ENCODE results near the gene LMX1B.

LMX1B gene

DNA sequence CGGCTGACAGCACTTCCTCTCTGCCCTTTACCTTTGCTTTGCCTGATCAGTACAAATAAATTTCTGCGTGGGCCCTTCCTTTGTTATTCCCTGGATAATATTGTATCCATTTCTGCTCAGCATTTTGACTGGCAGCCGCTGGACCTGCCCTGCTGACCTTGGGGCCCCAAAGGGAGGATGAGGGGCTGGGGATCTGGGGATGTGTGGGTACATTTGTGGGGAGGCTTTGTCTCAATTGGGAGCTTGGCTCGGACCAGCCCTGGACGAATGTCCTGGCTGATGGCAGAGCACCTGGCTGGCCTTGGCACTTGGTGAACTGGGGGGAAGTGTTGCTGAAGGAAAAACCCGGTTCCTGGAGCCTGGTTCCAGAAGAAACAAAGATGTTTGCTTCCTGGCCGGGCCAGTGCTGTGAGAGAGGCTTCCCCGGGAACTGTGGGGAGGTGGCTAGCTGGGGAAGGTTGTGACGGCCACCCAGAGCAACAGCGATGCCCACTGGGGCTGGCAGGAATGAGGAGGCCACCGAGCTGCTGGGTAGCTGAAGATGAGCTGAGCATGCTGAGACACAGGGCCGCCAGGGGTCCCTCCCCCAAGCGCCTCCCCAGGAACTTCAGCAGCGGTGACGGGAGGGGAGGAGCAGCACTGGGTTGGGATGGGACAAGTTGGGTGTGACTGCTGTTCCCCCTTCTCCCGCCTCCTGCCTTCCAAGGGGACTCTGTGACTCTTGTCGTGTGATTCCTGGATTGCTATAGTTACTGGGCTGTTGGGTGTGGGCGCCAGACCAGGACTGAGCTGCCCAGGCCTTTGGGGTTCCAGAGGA lies 8.4 kb downstream of the LMX1B start:
- H3K36me3 ChIP-seq (ENCODE audit: control insufficient read depth in 4 of 4, insufficient read depth in 4 of 4, low read length in 3 of 4): no peaks in the 10 kb centered on the region
- peaks cover 8 to 100% (median 84%) of the 10 kb centered on the region in 5 experiments for H3K27me3 ChIP-seq (replicated peaks in 2 of 5; ENCODE audit: control insufficient read depth in 4 of 5, insufficient read depth in 5 of 5, low read length in 4 of 5)
- peaks cover 0 to 30% (median 16%) of the 10 kb centered on the region in 4 experiments for H3K4me1 ChIP-seq (ENCODE audit: control extremely low read depth in 1 of 4, control insufficient read depth in 4 of 4, insufficient read depth in 4 of 4, low read length in 3 of 4)
- no peak overlapping the region for H3K4me3 ChIP-seq (ENCODE audit: control insufficient read depth in 1 of 7, extremely low read depth in 1 of 7, insufficient read depth in 4 of 7, low read depth in 2 of 7, low read length in 6 of 7)
- DNase-seq: no peak
- peaks cover 0 to 3% (median under 1%) of the 10 kb centered on the region in 5 experiments for H3K9me3 ChIP-seq (ENCODE audit: control extremely low read depth in 1 of 5, control insufficient read depth in 4 of 5, insufficient read depth in 2 of 5, low read depth in 1 of 5, low read length in 4 of 5)
- POLR2A ChIA-PET: no interaction called here
- CTCF ChIA-PET: interaction anchor here (1.2 kb wide), 1 partner anchor 10 kb away, joined by 4 read pairs; no protein-coding TSS in a partner anchor
- H3K27ac ChIP-seq (ENCODE audit: insufficient read depth in 1 of 2, low read depth in 1 of 2, low read length in 2 of 2, poor library complexity in 1 of 2, severe bottlenecking in 2 of 2): no peak overlapping the region
- 9% methylated on average over 11 of the region's 18 CpGs for WGBS (ENCODE audit: insufficient coverage)

DNA sequence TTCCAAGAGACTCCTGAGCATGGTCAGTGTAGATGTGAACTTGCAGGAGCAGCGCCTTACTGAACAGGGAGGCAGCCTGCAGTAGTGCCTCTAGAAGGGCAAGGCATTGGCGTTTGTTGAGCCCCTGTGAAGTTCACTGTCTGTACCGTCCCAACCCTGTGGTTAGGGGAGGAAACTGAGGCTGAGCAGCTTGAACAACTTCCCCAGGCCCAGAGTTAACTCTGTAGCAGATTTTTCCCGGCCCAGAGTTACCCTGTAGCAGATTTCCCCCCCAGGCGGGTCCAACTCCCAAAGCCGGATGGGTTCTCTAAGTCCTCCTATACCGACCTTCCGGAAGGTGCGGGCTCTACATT lies 9.6 kb downstream of the LMX1B start:
- ChIA-PET POLR2A (no interaction called here), CTCF (no interaction called here)
- Histone ChIP-seq H3K27me3 (replicated peaks in 2 of 5; ENCODE audit: control insufficient read depth in 4 of 5, insufficient read depth in 5 of 5, low read length in 4 of 5) (peaks cover 8 to 100% (median 87%) of the 10 kb centered on the region in 5 experiments), H3K9me3 (ENCODE audit: control extremely low read depth in 1 of 5, control insufficient read depth in 4 of 5, insufficient read depth in 2 of 5, low read depth in 1 of 5, low read length in 4 of 5) (peaks cover 0 to 8% (median 6%) of the 10 kb centered on the region in 5 experiments), H3K27ac (ENCODE audit: insufficient read depth in 1 of 2, low read depth in 1 of 2, low read length in 2 of 2, poor library complexity in 1 of 2, severe bottlenecking in 2 of 2) (no peak overlapping the region), H3K36me3 (ENCODE audit: control insufficient read depth in 4 of 4, insufficient read depth in 4 of 4, low read length in 3 of 4) (no peaks in the 10 kb centered on the region), H3K4me3 (ENCODE audit: control insufficient read depth in 1 of 7, extremely low read depth in 1 of 7, insufficient read depth in 4 of 7, low read depth in 2 of 7, low read length in 6 of 7) (no peak overlapping the region), H3K4me1 (ENCODE audit: control extremely low read depth in 1 of 4, control insufficient read depth in 4 of 4, insufficient read depth in 4 of 4, low read length in 3 of 4) (peaks cover 0 to 26% (median 15%) of the 10 kb centered on the region in 4 experiments)
- no peak for DNase-seq
- WGBS (ENCODE audit: insufficient coverage): 16% methylated on average over 9 of the region's 9 CpGs

DNA sequence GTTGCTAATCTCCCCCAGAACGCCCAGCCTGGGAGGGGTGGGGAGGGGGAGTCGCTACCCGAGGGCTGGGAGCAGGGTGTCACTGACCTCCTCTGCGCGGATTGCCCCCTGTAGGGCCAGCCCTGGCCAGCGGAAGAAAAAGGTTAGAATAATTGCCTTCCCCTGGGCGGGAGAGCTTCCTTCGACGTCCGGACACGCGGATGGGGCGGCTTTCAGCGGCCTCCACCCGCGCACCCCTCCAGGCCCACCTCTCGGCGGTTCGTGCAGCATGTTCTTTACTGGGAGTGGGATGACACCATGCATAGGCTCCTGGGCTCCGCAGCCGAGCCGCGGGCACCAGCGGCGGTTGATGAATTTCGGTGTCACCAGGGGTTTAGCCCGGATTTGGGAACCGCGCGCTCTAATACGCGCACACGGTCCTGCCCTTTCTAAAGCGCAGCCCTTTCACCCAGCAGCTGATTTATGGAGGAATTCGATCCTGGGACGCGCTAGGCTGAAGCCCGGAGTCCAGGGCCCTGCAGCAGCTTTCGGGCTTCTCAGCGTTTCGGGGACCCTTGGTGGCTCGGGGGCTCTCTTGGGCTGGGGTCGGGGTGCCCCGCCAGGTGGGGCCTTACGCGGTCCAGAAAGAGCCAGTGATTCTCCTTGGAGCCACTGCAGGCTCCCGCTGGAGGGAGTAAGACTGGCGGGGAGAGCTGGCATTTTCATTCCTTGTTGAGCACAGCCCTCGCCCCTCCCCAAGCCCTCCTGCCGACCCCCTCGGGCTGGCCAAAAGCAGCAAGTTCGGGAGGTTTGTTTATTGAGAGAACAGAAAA lies 10.1 kb downstream of the LMX1B start:
- WGBS (ENCODE audit: insufficient coverage): 4% methylated on average over 39 of the region's 52 CpGs
- Histone ChIP-seq H3K36me3 (ENCODE audit: control insufficient read depth in 4 of 4, insufficient read depth in 4 of 4, low read length in 3 of 4) (no peaks in the 10 kb centered on the region), H3K27ac (ENCODE audit: insufficient read depth in 1 of 2, low read depth in 1 of 2, low read length in 2 of 2, poor library complexity in 1 of 2, severe bottlenecking in 2 of 2) (no peak overlapping the region), H3K9me3 (ENCODE audit: control extremely low read depth in 1 of 5, control insufficient read depth in 4 of 5, insufficient read depth in 2 of 5, low read depth in 1 of 5, low read length in 4 of 5) (peaks cover 0 to 8% (median 6%) of the 10 kb centered on the region in 5 experiments), H3K4me3 (ENCODE audit: control insufficient read depth in 1 of 7, extremely low read depth in 1 of 7, insufficient read depth in 4 of 7, low read depth in 2 of 7, low read length in 6 of 7) (no peak overlapping the region), H3K27me3 (replicated peaks in 2 of 5; ENCODE audit: control insufficient read depth in 4 of 5, insufficient read depth in 5 of 5, low read length in 4 of 5) (peaks cover 8 to 100% (median 86%) of the 10 kb centered on the region in 5 experiments), H3K4me1 (ENCODE audit: control extremely low read depth in 1 of 4, control insufficient read depth in 4 of 4, insufficient read depth in 4 of 4, low read length in 3 of 4) (peaks cover 0 to 20% (median 12%) of the 10 kb centered on the region in 4 experiments)
- CTCF ChIA-PET: no interaction called here
- DNase-seq: no peak
- POLR2A ChIA-PET: no interaction called here

DNA sequence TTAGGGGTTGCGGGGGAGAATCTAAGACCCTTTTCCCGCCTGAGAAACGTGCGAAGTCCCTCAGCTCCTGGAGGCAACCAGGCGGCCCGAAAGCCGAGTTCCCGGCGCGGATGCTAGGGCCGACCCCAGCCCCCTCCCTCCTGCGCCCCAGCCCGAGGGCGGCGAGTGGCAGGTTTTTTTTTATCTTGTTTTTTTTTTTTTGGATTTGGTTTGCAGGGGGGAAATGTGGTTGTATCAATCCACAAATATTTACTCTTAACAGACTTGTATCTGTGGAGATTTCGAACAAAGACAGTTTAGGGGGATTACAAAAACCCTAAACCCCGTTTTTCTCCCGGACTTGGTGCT lies 10.7 kb downstream of the LMX1B start:
- DNase-seq: no peak
- Histone ChIP-seq H3K27ac (ENCODE audit: insufficient read depth in 1 of 2, low read depth in 1 of 2, low read length in 2 of 2, poor library complexity in 1 of 2, severe bottlenecking in 2 of 2) (no peak overlapping the region), H3K4me3 (ENCODE audit: control insufficient read depth in 1 of 7, extremely low read depth in 1 of 7, insufficient read depth in 4 of 7, low read depth in 2 of 7, low read length in 6 of 7) (no peak overlapping the region), H3K4me1 (ENCODE audit: control extremely low read depth in 1 of 4, control insufficient read depth in 4 of 4, insufficient read depth in 4 of 4, low read length in 3 of 4) (peaks cover 0 to 18% (median 11%) of the 10 kb centered on the region in 4 experiments), H3K36me3 (ENCODE audit: control insufficient read depth in 4 of 4, insufficient read depth in 4 of 4, low read length in 3 of 4) (no peaks in the 10 kb centered on the region), H3K9me3 (ENCODE audit: control extremely low read depth in 1 of 5, control insufficient read depth in 4 of 5, insufficient read depth in 2 of 5, low read depth in 1 of 5, low read length in 4 of 5) (peaks cover 0 to 8% (median 6%) of the 10 kb centered on the region in 5 experiments), H3K27me3 (replicated peaks in 2 of 5; ENCODE audit: control insufficient read depth in 4 of 5, insufficient read depth in 5 of 5, low read length in 4 of 5) (peaks cover 11 to 100% (median 86%) of the 10 kb centered on the region in 5 experiments)
- WGBS (ENCODE audit: insufficient coverage): 27% methylated on average over 3 of the region's 18 CpGs
- CTCF ChIA-PET: no interaction called here
- POLR2A ChIA-PET: no interaction called here

DNA sequence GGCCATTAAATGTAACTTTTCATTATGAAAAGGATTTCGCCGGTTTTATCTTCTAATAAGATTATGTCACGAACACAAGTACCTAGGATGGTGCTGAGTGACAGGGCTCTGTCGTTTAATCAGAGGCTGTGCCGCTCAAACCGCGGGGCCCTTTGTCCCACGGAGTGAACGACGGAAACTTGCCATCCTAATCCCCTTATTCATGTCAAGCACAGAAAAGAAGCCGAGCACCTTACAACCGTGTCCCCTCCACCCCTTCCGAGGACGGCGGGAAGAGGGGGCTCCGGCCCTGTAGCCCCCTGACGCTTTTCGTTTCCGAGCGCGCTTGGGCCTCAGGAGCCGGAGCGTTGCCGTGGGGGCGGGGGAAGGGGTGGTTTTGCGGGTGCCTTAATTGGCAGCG lies 11.2 kb downstream of the LMX1B start:
- H3K4me1 ChIP-seq (ENCODE audit: control extremely low read depth in 1 of 4, control insufficient read depth in 4 of 4, insufficient read depth in 4 of 4, low read length in 3 of 4): peaks cover 0 to 18% (median 11%) of the 10 kb centered on the region in 4 experiments
- no peaks in the 10 kb centered on the region for H3K36me3 ChIP-seq (ENCODE audit: control insufficient read depth in 4 of 4, insufficient read depth in 4 of 4, low read length in 3 of 4)
- no peak overlapping the region for H3K27ac ChIP-seq (ENCODE audit: insufficient read depth in 1 of 2, low read depth in 1 of 2, low read length in 2 of 2, poor library complexity in 1 of 2, severe bottlenecking in 2 of 2)
- 12% methylated on average over 19 of the region's 27 CpGs for WGBS (ENCODE audit: insufficient coverage)
- H3K27me3 ChIP-seq (replicated peaks in 2 of 5; ENCODE audit: control insufficient read depth in 4 of 5, insufficient read depth in 5 of 5, low read length in 4 of 5): peaks cover 11 to 100% (median 82%) of the 10 kb centered on the region in 5 experiments
- no peak for DNase-seq
- H3K9me3 ChIP-seq (ENCODE audit: control extremely low read depth in 1 of 5, control insufficient read depth in 4 of 5, insufficient read depth in 2 of 5, low read depth in 1 of 5, low read length in 4 of 5): peaks cover 0 to 8% (median 6%) of the 10 kb centered on the region in 5 experiments
- ChIA-PET CTCF (no interaction called here), POLR2A (no interaction called here)
- H3K4me3 ChIP-seq (ENCODE audit: control insufficient read depth in 1 of 7, extremely low read depth in 1 of 7, insufficient read depth in 4 of 7, low read depth in 2 of 7, low read length in 6 of 7): no peak overlapping the region

DNA sequence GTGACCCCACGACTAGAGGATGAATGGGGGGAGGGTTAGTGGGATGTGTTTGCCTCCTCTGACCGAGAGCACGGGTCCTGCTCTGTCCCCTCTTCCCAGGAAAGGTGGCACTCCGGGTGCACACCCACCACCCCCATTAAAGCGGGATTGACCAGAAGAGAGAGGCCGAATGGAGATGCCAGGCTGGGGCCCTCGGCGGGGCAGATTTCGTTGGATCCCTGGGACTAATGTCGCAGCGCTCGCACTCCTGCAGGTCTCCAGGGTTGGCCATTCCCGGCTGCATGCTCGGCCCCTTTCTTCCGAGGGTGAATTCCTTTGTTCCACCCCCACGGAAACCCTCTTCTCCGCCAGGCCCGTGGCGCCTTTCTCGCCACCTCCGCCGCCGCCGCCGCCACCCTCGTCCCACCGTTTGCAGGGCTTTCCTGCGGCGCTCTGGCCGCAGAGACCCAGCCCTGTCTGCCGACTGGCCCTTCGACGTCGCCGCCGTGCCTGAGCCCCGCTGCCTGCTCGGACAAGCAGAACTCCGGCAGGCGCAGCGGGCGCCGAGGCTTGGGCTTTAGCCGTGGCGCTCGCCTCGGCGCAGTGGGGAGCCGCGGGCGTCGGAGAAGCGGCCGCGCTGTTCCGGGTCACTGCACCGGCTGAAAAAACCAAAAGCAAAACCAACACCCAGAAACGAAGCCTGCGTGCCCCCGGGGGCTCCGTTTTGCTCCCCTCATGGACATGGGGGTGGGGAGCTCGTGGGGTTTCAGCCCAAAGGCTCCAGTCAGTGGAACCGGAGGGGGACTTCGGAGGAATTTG lies 11.8 kb downstream of the LMX1B start:
- peaks cover 0 to 18% (median 11%) of the 10 kb centered on the region in 4 experiments for H3K4me1 ChIP-seq (ENCODE audit: control extremely low read depth in 1 of 4, control insufficient read depth in 4 of 4, insufficient read depth in 4 of 4, low read length in 3 of 4)
- peak overlapping the region in 5 of 7 experiments; percentile 23 to 71 (median 67) for H3K4me3 ChIP-seq (ENCODE audit: control insufficient read depth in 1 of 7, extremely low read depth in 1 of 7, insufficient read depth in 4 of 7, low read depth in 2 of 7, low read length in 6 of 7)
- DNase-seq: peak in 1 of 3 donors; percentile 49
- H3K9me3 ChIP-seq (ENCODE audit: control extremely low read depth in 1 of 5, control insufficient read depth in 4 of 5, insufficient read depth in 2 of 5, low read depth in 1 of 5, low read length in 4 of 5): peaks cover 0 to 8% (median 6%) of the 10 kb centered on the region in 5 experiments
- H3K36me3 ChIP-seq (ENCODE audit: control insufficient read depth in 4 of 4, insufficient read depth in 4 of 4, low read length in 3 of 4): no peaks in the 10 kb centered on the region
- whole genome bisulfite sequencing (ENCODE audit: insufficient coverage): 3% methylated on average over 53 of the region's 64 CpGs
- ChIA-PET POLR2A (no interaction called here), CTCF (no interaction called here)
- peaks cover 11 to 100% (median 81%) of the 10 kb centered on the region in 5 experiments for H3K27me3 ChIP-seq (replicated peaks in 2 of 5; ENCODE audit: control insufficient read depth in 4 of 5, insufficient read depth in 5 of 5, low read length in 4 of 5)
- no peak overlapping the region for H3K27ac ChIP-seq (ENCODE audit: insufficient read depth in 1 of 2, low read depth in 1 of 2, low read length in 2 of 2, poor library complexity in 1 of 2, severe bottlenecking in 2 of 2)

Data from common myeloid progenitor, CD34-positive (primary cell).